Measurements from ENCODE around the gene ZRSR2.

DNA sequence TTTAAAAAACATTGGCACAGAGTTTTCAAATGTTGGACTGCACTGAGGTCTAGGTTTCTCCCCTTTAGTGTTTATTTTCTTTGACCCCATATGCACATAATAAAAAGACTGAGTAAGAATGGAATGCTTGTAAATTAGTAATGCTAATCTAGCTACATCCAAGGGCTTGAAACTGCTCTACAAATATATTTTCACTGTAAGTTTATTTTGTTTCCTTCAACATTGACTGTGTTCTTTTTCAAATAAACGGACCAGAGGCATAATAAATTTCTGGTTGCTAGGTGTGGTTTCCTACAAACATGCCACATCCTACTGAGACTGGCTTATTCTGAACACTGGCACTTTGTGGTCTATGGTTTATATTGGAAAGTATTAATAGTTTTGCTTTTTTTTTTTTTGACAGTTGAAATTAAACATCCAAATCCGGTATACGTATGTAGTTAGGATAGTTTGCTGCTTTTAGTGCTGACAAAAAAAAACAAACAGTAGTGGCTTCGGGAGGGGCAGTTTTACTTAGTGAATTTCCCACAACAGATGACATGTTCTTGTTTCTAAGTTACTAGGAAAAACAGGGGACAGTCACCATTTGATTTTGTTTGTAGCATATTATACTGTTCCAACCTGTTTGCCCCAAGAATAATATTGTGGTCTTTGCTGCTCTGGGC is 39.0 kb upstream of the ZRSR2 start:
- TF ChIP-seq, protein P1, sequence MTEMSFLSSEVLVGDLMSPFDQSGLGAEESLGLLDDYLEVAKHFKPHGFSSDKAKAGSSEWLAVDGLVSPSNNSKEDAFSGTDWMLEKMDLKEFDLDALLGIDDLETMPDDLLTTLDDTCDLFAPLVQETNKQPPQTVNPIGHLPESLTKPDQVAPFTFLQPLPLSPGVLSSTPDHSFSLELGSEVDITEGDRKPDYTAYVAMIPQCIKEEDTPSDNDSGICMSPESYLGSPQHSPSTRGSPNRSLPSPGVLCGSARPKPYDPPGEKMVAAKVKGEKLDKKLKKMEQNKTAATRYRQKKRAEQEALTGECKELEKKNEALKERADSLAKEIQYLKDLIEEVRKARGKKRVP (CRISPR knock-in tag; IDR thresholded peaks at IDR 0.05): no peak
- TF ChIP-seq, protein P2, sequence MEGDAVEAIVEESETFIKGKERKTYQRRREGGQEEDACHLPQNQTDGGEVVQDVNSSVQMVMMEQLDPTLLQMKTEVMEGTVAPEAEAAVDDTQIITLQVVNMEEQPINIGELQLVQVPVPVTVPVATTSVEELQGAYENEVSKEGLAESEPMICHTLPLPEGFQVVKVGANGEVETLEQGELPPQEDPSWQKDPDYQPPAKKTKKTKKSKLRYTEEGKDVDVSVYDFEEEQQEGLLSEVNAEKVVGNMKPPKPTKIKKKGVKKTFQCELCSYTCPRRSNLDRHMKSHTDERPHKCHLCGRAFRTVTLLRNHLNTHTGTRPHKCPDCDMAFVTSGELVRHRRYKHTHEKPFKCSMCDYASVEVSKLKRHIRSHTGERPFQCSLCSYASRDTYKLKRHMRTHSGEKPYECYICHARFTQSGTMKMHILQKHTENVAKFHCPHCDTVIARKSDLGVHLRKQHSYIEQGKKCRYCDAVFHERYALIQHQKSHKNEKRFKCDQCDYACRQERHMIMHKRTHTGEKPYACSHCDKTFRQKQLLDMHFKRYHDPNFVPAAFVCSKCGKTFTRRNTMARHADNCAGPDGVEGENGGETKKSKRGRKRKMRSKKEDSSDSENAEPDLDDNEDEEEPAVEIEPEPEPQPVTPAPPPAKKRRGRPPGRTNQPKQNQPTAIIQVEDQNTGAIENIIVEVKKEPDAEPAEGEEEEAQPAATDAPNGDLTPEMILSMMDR (CRISPR knock-in tag; IDR thresholded peaks at IDR 0.05): no peak
- TF ChIP-seq RBM39 (IDR thresholded peaks at IDR 0.05; ENCODE audit: low read depth, low read length, poor library complexity, severe bottlenecking): no peak
- TF ChIP-seq, protein P3, sequence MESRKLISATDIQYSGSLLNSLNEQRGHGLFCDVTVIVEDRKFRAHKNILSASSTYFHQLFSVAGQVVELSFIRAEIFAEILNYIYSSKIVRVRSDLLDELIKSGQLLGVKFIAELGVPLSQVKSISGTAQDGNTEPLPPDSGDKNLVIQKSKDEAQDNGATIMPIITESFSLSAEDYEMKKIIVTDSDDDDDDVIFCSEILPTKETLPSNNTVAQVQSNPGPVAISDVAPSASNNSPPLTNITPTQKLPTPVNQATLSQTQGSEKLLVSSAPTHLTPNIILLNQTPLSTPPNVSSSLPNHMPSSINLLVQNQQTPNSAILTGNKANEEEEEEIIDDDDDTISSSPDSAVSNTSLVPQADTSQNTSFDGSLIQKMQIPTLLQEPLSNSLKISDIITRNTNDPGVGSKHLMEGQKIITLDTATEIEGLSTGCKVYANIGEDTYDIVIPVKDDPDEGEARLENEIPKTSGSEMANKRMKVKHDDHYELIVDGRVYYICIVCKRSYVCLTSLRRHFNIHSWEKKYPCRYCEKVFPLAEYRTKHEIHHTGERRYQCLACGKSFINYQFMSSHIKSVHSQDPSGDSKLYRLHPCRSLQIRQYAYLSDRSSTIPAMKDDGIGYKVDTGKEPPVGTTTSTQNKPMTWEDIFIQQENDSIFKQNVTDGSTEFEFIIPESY (CRISPR knock-in tag; IDR thresholded peaks at IDR 0.05): no peak
- no peak for TF ChIP-seq POLR2G (IDR thresholded peaks at IDR 0.05; ENCODE audit: low read depth, low read length)
- TF ChIP-seq NBN (conservative IDR thresholded peaks at IDR 0.05): no peak
- no peak for TF ChIP-seq ZNF720 (CRISPR knock-in tag; IDR thresholded peaks at IDR 0.05)
- no peak for TF ChIP-seq ZNF530 (CRISPR knock-in tag; IDR thresholded peaks at IDR 0.05; ENCODE audit: low read depth)
- TF ChIP-seq ZNF431 (CRISPR knock-in tag; IDR thresholded peaks at IDR 0.05; ENCODE audit: borderline replicate concordance, low read depth): no peak
- TF ChIP-seq RAD21 (CRISPR knock-in tag; IDR thresholded peaks at IDR 0.05): no peak
- no peak for TF ChIP-seq NR3C1 (CRISPR knock-in tag; IDR thresholded peaks at IDR 0.05)
- no peak for TF ChIP-seq ARNTL (CRISPR knock-in tag; IDR thresholded peaks at IDR 0.05)
- no peak for TF ChIP-seq POLR2A (IDR thresholded peaks at IDR 0.05; ENCODE audit: insufficient read depth in 1 of 2, low read depth in 2 of 2, low read length in 2 of 2)
- TF ChIP-seq ZNF17 (CRISPR knock-in tag; IDR thresholded peaks at IDR 0.05): no peak

Data from HepG2 (cell line).